ENCODE data around the gene ARHGAP26. TPM values are rescaled to one million over a fixed set of nuclear protein-coding genes. Genes with fewer than 3 reads are reported as not detected.

ARHGAP26 gene
- total RNA-seq, 2 donors from 2014 or later: 24.0 to 24.3 TPM

- Mint-ChIP-seq H3K9me3 (no peaks in the 10 kb centered on the region), H3K4me1 (ENCODE audit: low read depth) (peaks cover 63% of the 10 kb centered on the region), H3K27me3 (ENCODE audit: low read depth) (no peaks in the 10 kb centered on the region), H3K36me3 (ENCODE audit: insufficient read depth in 2 of 2) (peaks cover 3 to 6% of the 10 kb centered on the region in 2 donors), H3K4me3 (no peak overlapping the region), H3K27ac (no peak overlapping the region)
- ATAC-seq (replicated peaks in 1 of 2): no peak
- no peak for DNase-seq
These were observed 259.1 kb downstream of the ARHGAP26 start for GRCh38 chr5:143029293-143029692.

GRCh38 chr5:143030349-143030748 is 260.2 kb downstream of the ARHGAP26 start:
- Mint-ChIP-seq H3K4me1 (ENCODE audit: low read depth) (peaks cover 52% of the 10 kb centered on the region), H3K9me3 (no peaks in the 10 kb centered on the region), H3K4me3 (peak overlapping the region in 1 of 2 donors; percentile 67), H3K27ac (peak overlapping the region; percentile 29), H3K36me3 (ENCODE audit: insufficient read depth in 2 of 2) (peaks cover 5 to 9% of the 10 kb centered on the region in 2 donors), H3K27me3 (ENCODE audit: low read depth) (no peaks in the 10 kb centered on the region)
- DNase-seq: peak in 1 of 2 donors; percentile 34
- ATAC-seq (replicated peaks in 1 of 2): peak; percentile 65 to 79

GRCh38 chr5:143031781-143032580 is 261.8 kb downstream of the ARHGAP26 start:
- Mint-ChIP-seq H3K9me3 (peaks cover 0 to 3% of the 10 kb centered on the region in 2 donors), H3K27ac (no peak overlapping the region), H3K4me3 (no peak overlapping the region), H3K36me3 (ENCODE audit: insufficient read depth in 2 of 2) (peaks cover 2 to 10% of the 10 kb centered on the region in 2 donors), H3K27me3 (ENCODE audit: low read depth) (no peaks in the 10 kb centered on the region), H3K4me1 (ENCODE audit: low read depth) (peaks cover 48% of the 10 kb centered on the region)
- ATAC-seq (replicated peaks in 1 of 2) (no peak), DNase-seq (no peak)

- DNase-seq (no peak), ATAC-seq (replicated peaks in 1 of 2) (no peak)
- H3K4me1 Mint-ChIP-seq (ENCODE audit: low read depth): peaks cover 53% of the 10 kb centered on the region
- H3K27ac Mint-ChIP-seq: no peak overlapping the region
- peaks cover 2 to 11% of the 10 kb centered on the region in 2 donors for H3K36me3 Mint-ChIP-seq (ENCODE audit: insufficient read depth in 2 of 2)
- H3K27me3 Mint-ChIP-seq (ENCODE audit: low read depth): no peaks in the 10 kb centered on the region
- H3K4me3 Mint-ChIP-seq: no peak overlapping the region
- peaks cover 0 to 3% of the 10 kb centered on the region in 2 donors for H3K9me3 Mint-ChIP-seq
These were observed 262.3 kb downstream of the ARHGAP26 start for GRCh38 chr5:143032581-143032836.

- Mint-ChIP-seq H3K27me3 (ENCODE audit: low read depth) (no peaks in the 10 kb centered on the region), H3K4me3 (no peak overlapping the region), H3K36me3 (ENCODE audit: insufficient read depth in 2 of 2) (peaks cover 2 to 11% of the 10 kb centered on the region in 2 donors), H3K4me1 (ENCODE audit: low read depth) (peaks cover 62% of the 10 kb centered on the region), H3K9me3 (peaks cover 0 to 3% of the 10 kb centered on the region in 2 donors), H3K27ac (peak overlapping the region; percentile 34)
- ATAC-seq (replicated peaks in 1 of 2) (no peak), DNase-seq (no peak)
These were observed 263.5 kb downstream of the ARHGAP26 start for GRCh38 chr5:143033535-143034250.

GRCh38 chr5:143036146-143036927 is 266.2 kb downstream of the ARHGAP26 start:
- H3K4me1 Mint-ChIP-seq (ENCODE audit: low read depth): peaks cover 59% of the 10 kb centered on the region
- H3K4me3 Mint-ChIP-seq: peak overlapping the region; percentile 9 to 14
- H3K36me3 Mint-ChIP-seq (ENCODE audit: insufficient read depth in 2 of 2): peaks cover 4 to 14% of the 10 kb centered on the region in 2 donors
- peak overlapping the region; percentile 36 for H3K27ac Mint-ChIP-seq
- H3K9me3 Mint-ChIP-seq: peaks cover 0 to 3% of the 10 kb centered on the region in 2 donors
- no peak for DNase-seq
- peak; percentile 51 to 53 for ATAC-seq (replicated peaks in 1 of 2)
- H3K27me3 Mint-ChIP-seq (ENCODE audit: low read depth): no peaks in the 10 kb centered on the region

- Mint-ChIP-seq H3K4me1 (ENCODE audit: low read depth) (peaks cover 52% of the 10 kb centered on the region), H3K36me3 (ENCODE audit: insufficient read depth in 2 of 2) (peaks cover 4 to 14% of the 10 kb centered on the region in 2 donors), H3K4me3 (peak overlapping the region; percentile 24 to 35), H3K27me3 (ENCODE audit: low read depth) (no peaks in the 10 kb centered on the region), H3K27ac (peak overlapping the region; percentile 64), H3K9me3 (peaks cover 0 to 3% of the 10 kb centered on the region in 2 donors)
- peak; percentile 22 to 32 for ATAC-seq (replicated peaks in 1 of 2)
- DNase-seq: no peak
These were observed 266.9 kb downstream of the ARHGAP26 start for GRCh38 chr5:143037071-143037470.

GRCh38 chr5:143037708-143038107 is 267.5 kb downstream of the ARHGAP26 start:
- Mint-ChIP-seq H3K4me3 (peak overlapping the region; percentile 11 to 47), H3K36me3 (ENCODE audit: insufficient read depth in 2 of 2) (peaks cover 4 to 14% of the 10 kb centered on the region in 2 donors), H3K27ac (peak overlapping the region; percentile 70), H3K9me3 (peaks cover 0 to 3% of the 10 kb centered on the region in 2 donors), H3K4me1 (ENCODE audit: low read depth) (peaks cover 50% of the 10 kb centered on the region), H3K27me3 (ENCODE audit: low read depth) (no peaks in the 10 kb centered on the region)
- no peak for DNase-seq
- ATAC-seq (replicated peaks in 1 of 2): no peak

- Mint-ChIP-seq H3K9me3 (peaks cover 0 to 3% of the 10 kb centered on the region in 2 donors), H3K4me1 (ENCODE audit: low read depth) (peaks cover 50% of the 10 kb centered on the region), H3K4me3 (no peak overlapping the region), H3K27me3 (ENCODE audit: low read depth) (no peaks in the 10 kb centered on the region), H3K27ac (no peak overlapping the region), H3K36me3 (ENCODE audit: insufficient read depth in 2 of 2) (peaks cover 5 to 19% of the 10 kb centered on the region in 2 donors)
- no peak for ATAC-seq (replicated peaks in 1 of 2)
- no peak for DNase-seq
These were observed 270.4 kb downstream of the ARHGAP26 start for GRCh38 chr5:143040622-143041021.

GRCh38 chr5:143041461-143041860 is 271.3 kb downstream of the ARHGAP26 start:
- H3K27ac Mint-ChIP-seq: no peak overlapping the region
- ATAC-seq (replicated peaks in 1 of 2): no peak
- H3K9me3 Mint-ChIP-seq: peaks cover 0 to under 1% of the 10 kb centered on the region in 2 donors
- H3K4me3 Mint-ChIP-seq: no peak overlapping the region
- peaks cover 5 to 15% of the 10 kb centered on the region in 2 donors for H3K36me3 Mint-ChIP-seq (ENCODE audit: insufficient read depth in 2 of 2)
- H3K4me1 Mint-ChIP-seq (ENCODE audit: low read depth): peaks cover 43% of the 10 kb centered on the region
- no peaks in the 10 kb centered on the region for H3K27me3 Mint-ChIP-seq (ENCODE audit: low read depth)
- DNase-seq: no peak

- H3K27me3 Mint-ChIP-seq (ENCODE audit: low read depth): no peaks in the 10 kb centered on the region
- H3K36me3 Mint-ChIP-seq (ENCODE audit: insufficient read depth in 2 of 2): peaks cover 5 to 14% of the 10 kb centered on the region in 2 donors
- ATAC-seq (replicated peaks in 1 of 2): no peak
These were observed 272.0 kb downstream of the ARHGAP26 start for GRCh38 chr5:143041972-143042770.

GRCh38 chr5:143044265-143044664 is 274.1 kb downstream of the ARHGAP26 start:
- Mint-ChIP-seq H3K36me3 (ENCODE audit: insufficient read depth in 2 of 2) (peaks cover 5 to 13% of the 10 kb centered on the region in 2 donors), H3K27ac (no peak overlapping the region), H3K27me3 (ENCODE audit: low read depth) (no peaks in the 10 kb centered on the region), H3K4me1 (ENCODE audit: low read depth) (peaks cover 29% of the 10 kb centered on the region), H3K4me3 (no peak overlapping the region), H3K9me3 (no peaks in the 10 kb centered on the region)
- no peak for ATAC-seq (replicated peaks in 1 of 2)
- DNase-seq: no peak

More at GRCh38 chr5:143041972-143042770, 272.0 kb downstream of the ARHGAP26 start:
- Mint-ChIP-seq H3K4me1 (ENCODE audit: low read depth) (peaks cover 41% of the 10 kb centered on the region), H3K4me3 (no peak overlapping the region), H3K9me3 (no peaks in the 10 kb centered on the region), H3K27ac (no peak overlapping the region)
- DNase-seq: no peak

All from activated T-cell treated with anti-CD3 and anti-CD28 coated beads, Interleukin-2, amount 50 U/mL, for 72 hours (primary cell).